Panc1 (cell line): ENCODE measurements around the gene FREM1. TPM values are rescaled to one million over a fixed set of nuclear protein-coding genes. Genes with fewer than 3 reads are reported as not detected.

Experiments
- ATAC-seq: fragments of 200-7000 bp; cut with Tn5 transposase; 2 replicates; pipeline ENCODE4 v1.9.1; 2020; ENCODE audit warnings: mild to moderate bottlenecking, moderate library complexity
- BruUV-seq: library from RNA; stranded (reverse); fragments of 400-500 nt; replicated peaks from 2 replicates; lab custom pipeline; 2021; lab: Mats Ljungman, UMichigan
- CTCF ChIA-PET: fragments of 300-600 bp; sonication (Branson Sonifier 250); formaldehyde crosslinking; loops from one replicate; lab custom pipeline; 2022; ENCODE audit warnings: antibody characterized with exemption; lab: Charles Lee
- POLR2A ChIA-PET: fragments of 300-600 bp; sonication (Branson Sonifier 250); formaldehyde crosslinking; loops from one replicate; lab custom pipeline; 2022; ENCODE audit warnings: antibody characterized with exemption; lab: Charles Lee
- DNase-seq: peaks from one replicate; pipeline ENCODE4 v3.0.0-alpha.2; 2010; ENCODE audit warnings: low read depth, low spot score
- H3K27ac ChIP-seq: 2 replicates; pipeline ENCODE4 v1.5.1; 2011; ENCODE audit warnings: mild to moderate bottlenecking, low read length, inconsistent platforms
- H3K27me3 ChIP-seq: fragments of 200-500 bp; sonication (Bioruptor generic); 2 replicates; pipeline ENCODE4 v1.6.0; 2014; ENCODE audit warnings: low read length, inconsistent platforms; ENCODE audit not compliant: control insufficient read depth, insufficient read depth
- H3K36me3 ChIP-seq: fragments of 200-500 bp; sonication (Bioruptor generic); 2 replicates; pipeline ENCODE4 v1.5.1; 2014; ENCODE audit warnings: inconsistent platforms, mild to moderate bottlenecking, low read length, moderate library complexity; ENCODE audit not compliant: control insufficient read depth, insufficient read depth
- H3K4me1 ChIP-seq: 2 replicates; pipeline ENCODE4 v1.5.1; 2011; ENCODE audit warnings: inconsistent platforms, mild to moderate bottlenecking, low read length, moderate library complexity; ENCODE audit not compliant: control insufficient read depth, insufficient read depth
- H3K4me3 ChIP-seq, 2 experiments: 2 replicates each; pipeline ENCODE4 v1.5.1; 2011 to 2012; ENCODE audit warnings: low read depth in 2 of 2, low read length in 2 of 2, mild to moderate bottlenecking in 2 of 2, inconsistent platforms in 1 of 2, moderate library complexity in 1 of 2
- H3K9me3 ChIP-seq: fragments of 200-500 bp; sonication (Bioruptor generic); 2 replicates; pipeline ENCODE4 v1.5.1; 2014; ENCODE audit warnings: low read depth, mild to moderate bottlenecking, inconsistent platforms, low read length, moderate library complexity; ENCODE audit not compliant: control insufficient read depth, insufficient read depth
- CTCF ChIP-seq: fragments of 450-650 bp; IDR thresholded peaks from 2 replicates; pipeline ENCODE4 v1.5.1; 2017; ENCODE audit warnings: mild to moderate bottlenecking
- POLR2AphosphoS5 ChIP-seq: IDR thresholded peaks from 2 replicates; pipeline ENCODE4 v1.6.1; 2012; ENCODE audit warnings: mild to moderate bottlenecking, low read depth, low read length, moderate library complexity
- REST ChIP-seq, 2 experiments: IDR thresholded peaks; 2 replicates each; pipeline ENCODE4 v1.6.1; 2011 to 2012; ENCODE audit warnings: low read depth in 2 of 2, control low read depth in 1 of 2, low read length in 1 of 2, mild to moderate bottlenecking in 1 of 2, moderate library complexity in 1 of 2; ENCODE audit not compliant: insufficient read depth in 1 of 2
- SIN3A ChIP-seq: IDR thresholded peaks from 2 replicates; pipeline ENCODE4 v1.6.1; 2012; ENCODE audit warnings: low read depth, mild to moderate bottlenecking, low read length, moderate library complexity, borderline replicate concordance; ENCODE audit not compliant: insufficient read depth
- TCF7L2 ChIP-seq: IDR thresholded peaks from 2 replicates; pipeline ENCODE4 v1.6.1; 2011; ENCODE audit warnings: mild to moderate bottlenecking, low read depth, low read length, inconsistent platforms
- in situ Hi-C: cut with HindIII; loops from 2 replicates; pipeline ENCODE4 v1.10.0; 2016; ENCODE audit warnings: low sequenced_read_pairs, low pct_unique_long_range_greater_than_20kb
- intact Hi-C: fragments of 100-400 bp; cut with micrococcal nuclease; formaldehyde crosslinking; loops from one replicate; pipeline ENCODE4 v1.10.0; 2022; ENCODE audit not compliant: unreplicated experiment
- total RNA-seq: library from RNA; stranded (reverse); gene quantifications from one replicate; pipeline ENCODE4 v1.2.1, GENCODE V29; 2021; ENCODE audit not compliant: unreplicated experiment

FREM1 gene
- total RNA-seq, 1 experiment from 2014 or later = not detected

GRCh38 chr9:14782286-14783051, 127.8 kb downstream of the FREM1 start:
- Histone ChIP-seq H3K4me3 (no peak overlapping the region), H3K27ac (no peak overlapping the region), H3K4me1 (no peaks in the 10 kb centered on the region), H3K27me3 (no peaks in the 10 kb centered on the region), H3K36me3 (no peaks in the 10 kb centered on the region), H3K9me3 (no peaks in the 10 kb centered on the region)
- DNase-seq = no peak
- ATAC-seq = no peak
- ChIA-PET POLR2A (no interaction called here), CTCF (no interaction called here)
- TF ChIP-seq CTCF (no peak), REST (IDR thresholded peaks at IDR 0.05; ENCODE audit: insufficient read depth in 1 of 2, low read depth in 2 of 2, low read length in 1 of 2) (no peak), SIN3A (no peak), POLR2AphosphoS5 (no peak), TCF7L2 (no peak)
- BruUV-seq = no TSS peak
- in situ Hi-C loops (no loop called here), intact Hi-C loops (no loop called here)

DNA sequence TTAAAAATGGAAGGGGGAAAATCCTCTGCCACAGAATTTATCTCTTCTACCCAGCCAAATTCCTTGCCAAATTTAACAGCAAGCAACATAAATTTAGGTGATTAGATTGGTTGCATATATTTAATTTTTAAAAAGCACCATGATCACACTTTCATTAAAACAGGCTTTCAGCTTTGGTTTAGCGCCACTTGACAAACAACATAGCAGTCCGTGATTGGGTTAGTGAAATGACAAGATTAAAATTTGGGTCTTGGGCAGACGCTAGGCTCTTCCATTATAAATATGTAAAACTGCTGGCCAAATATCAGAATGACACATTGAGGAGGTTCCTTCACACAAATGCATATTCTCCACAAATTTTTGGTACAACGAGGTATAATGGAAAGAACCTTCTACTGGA, 129.5 kb downstream of the FREM1 start:
- ATAC-seq = no peak
- Histone ChIP-seq H3K36me3 (no peaks in the 10 kb centered on the region), H3K4me3 (no peak overlapping the region), H3K27me3 (no peaks in the 10 kb centered on the region), H3K27ac (no peak overlapping the region), H3K4me1 (no peaks in the 10 kb centered on the region), H3K9me3 (no peaks in the 10 kb centered on the region)
- no TSS peak for BruUV-seq
- TF ChIP-seq SIN3A = no peak
- no peak for TF ChIP-seq REST (IDR thresholded peaks at IDR 0.05; ENCODE audit: insufficient read depth in 1 of 2, low read depth in 2 of 2, low read length in 1 of 2)
- TF ChIP-seq CTCF = no peak
- no peak for TF ChIP-seq POLR2AphosphoS5
- no peak for TF ChIP-seq TCF7L2
- ChIA-PET CTCF (no interaction called here), POLR2A (no interaction called here)
- intact Hi-C loops = no loop called here
- in situ Hi-C loops = no loop called here
- no peak for DNase-seq
